Jurkat, Clone E6-1 (cell line): ENCODE measurements around the gene PITPNC1.

Source experiments
- DNase-seq: peaks from one replicate; pipeline ENCODE4 v3.0.0-alpha.2; 2011; ENCODE audit warnings: low read depth, low spot score
- H3K4me3 ChIP-seq: 2 replicates; pipeline ENCODE4 v1.5.1; 2011; ENCODE audit warnings: mild to moderate bottlenecking, low read length, control low read depth, moderate library complexity

Gene PITPNC1

DNA sequence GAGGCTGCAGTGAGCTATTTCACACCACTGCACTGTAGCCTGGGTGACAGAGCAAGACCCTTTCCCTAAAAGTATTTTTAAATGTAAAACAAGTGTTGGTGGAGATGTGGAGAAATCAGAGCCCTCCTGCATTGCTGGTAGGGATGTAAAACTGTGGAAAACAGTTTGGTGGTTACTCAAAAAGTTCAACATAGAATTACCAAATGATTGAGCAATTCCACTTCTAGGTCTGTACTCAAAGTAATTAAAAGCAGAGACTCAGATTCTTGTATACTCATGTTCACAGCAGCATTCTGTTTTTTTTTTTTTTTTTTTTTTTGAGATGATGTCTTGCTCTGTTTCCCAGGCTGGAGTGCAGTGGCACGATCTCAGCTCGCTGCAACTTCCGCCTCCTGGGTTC, 141.8 kb downstream of the PITPNC1 start:
- no peak for DNase-seq
- H3K4me3 ChIP-seq: no peak overlapping the region

GRCh38 chr17:67519801-67520251, 142.7 kb downstream of the PITPNC1 start:
- DNase-seq: peak; percentile 4
- no peak overlapping the region for H3K4me3 ChIP-seq

GRCh38 chr17:67520252-67520906, 143.3 kb downstream of the PITPNC1 start:
- H3K4me3 ChIP-seq: no peak overlapping the region
- no peak for DNase-seq

DNA sequence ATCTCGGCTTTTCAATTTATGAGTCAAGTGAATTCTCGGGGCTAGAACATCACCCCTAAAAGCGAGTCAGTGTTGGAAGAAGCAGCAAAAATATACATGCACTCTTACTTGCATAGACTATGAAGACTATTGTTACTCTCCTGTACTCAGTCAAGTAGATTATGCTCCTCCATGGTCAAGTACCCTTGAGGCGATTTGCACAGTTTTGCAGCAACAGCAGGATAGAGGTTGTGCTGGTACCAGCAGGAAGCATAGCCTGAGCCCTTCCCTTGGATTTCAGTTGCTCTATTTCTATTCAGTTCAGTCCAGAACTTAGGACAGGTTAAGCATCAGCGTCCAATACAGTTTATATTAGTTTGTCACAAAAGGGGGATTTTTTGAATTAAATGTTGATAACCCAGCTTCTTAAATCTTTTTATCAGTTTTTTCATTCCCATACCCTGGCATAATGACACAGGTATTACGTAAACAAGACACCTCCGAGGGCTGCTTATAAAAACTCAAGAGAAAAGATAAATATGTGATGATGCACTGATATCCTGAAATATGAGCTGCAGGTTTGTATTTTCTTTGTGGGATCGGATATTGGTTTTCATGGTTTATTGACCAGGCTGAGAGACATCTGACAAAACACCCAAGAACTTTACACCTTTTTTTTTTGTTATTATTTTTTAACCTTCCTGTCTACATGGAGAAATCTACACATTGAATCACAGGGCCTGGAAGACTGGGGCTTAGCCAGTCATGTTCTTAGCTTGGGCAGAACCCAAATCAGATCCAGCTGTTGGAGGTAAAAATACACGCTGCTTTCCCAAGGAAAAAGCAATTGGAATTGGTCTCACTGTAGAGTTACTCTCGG, 144.1 kb downstream of the PITPNC1 start:
- no peak for DNase-seq
- H3K4me3 ChIP-seq: no peak overlapping the region

- DNase-seq: no peak
Observed at GRCh38 chr17:67521775-67522069, 144.6 kb downstream of the PITPNC1 start.

DNA sequence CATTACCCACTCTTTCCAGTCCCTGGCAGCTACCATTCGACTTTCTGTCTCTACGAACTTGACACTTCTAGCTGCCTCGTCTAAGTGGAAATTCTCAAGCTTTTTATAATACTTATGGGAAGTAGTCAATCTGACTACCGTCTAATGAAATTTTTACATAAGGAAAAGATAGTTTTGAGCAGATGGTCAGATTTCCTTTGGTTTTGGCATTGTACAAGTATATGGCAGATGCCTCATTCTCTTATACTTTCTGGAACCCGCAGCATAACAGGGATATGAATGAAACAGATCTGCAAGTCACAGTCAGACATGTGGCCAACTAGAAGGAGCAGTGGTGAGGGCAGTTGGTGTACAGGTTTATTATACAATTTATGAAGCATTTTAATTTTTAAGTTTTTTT, 146.0 kb downstream of the PITPNC1 start:
- no peak for DNase-seq
- H3K4me3 ChIP-seq: no peak overlapping the region

More at GRCh38 chr17:67521775-67522069, 144.6 kb downstream of the PITPNC1 start:
- H3K4me3 ChIP-seq: no peak overlapping the region

- no peak for DNase-seq
Observed at GRCh38 chr17:67525239-67526135, 148.4 kb downstream of the PITPNC1 start.

DNA sequence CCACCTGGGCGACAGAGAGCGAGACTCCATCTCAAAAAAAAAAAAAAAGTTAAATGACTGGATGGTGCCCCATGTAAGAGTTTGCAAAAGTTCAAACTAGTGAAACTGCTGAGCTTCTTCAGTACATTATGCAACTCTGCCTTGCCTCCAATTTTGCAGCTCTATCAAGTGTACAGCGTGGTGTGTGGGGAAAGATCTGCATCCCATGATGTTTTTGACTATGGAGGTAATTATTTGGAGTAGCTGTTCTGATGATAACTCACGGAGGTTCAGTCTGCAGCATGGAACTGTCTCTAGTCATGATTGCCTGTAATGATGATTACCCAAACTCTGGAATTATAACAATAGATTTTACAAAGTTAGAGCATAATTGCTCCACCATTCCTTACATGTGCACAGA, 149.6 kb downstream of the PITPNC1 start:
- no peak overlapping the region for H3K4me3 ChIP-seq
- no peak for DNase-seq

More at GRCh38 chr17:67525239-67526135, 148.4 kb downstream of the PITPNC1 start:
- H3K4me3 ChIP-seq: no peak overlapping the region

- no peak for DNase-seq
- H3K4me3 ChIP-seq: no peak overlapping the region
Observed at GRCh38 chr17:67528751-67529436, 151.8 kb downstream of the PITPNC1 start.

- no peak for DNase-seq
- H3K4me3 ChIP-seq: no peak overlapping the region
Observed at GRCh38 chr17:67531291-67531690, 154.2 kb downstream of the PITPNC1 start.

- DNase-seq: no peak
Observed at GRCh38 chr17:67532326-67532871, 155.3 kb downstream of the PITPNC1 start.

GRCh38 chr17:67534941-67535340, 157.9 kb downstream of the PITPNC1 start:
- no peak for DNase-seq
- H3K4me3 ChIP-seq: no peak overlapping the region

More at GRCh38 chr17:67532326-67532871, 155.3 kb downstream of the PITPNC1 start:
- H3K4me3 ChIP-seq: no peak overlapping the region

- H3K4me3 ChIP-seq: no peak overlapping the region
- DNase-seq: no peak
Observed at GRCh38 chr17:67542219-67543114, 165.4 kb downstream of the PITPNC1 start.

GRCh38 chr17:67544364-67544955, 167.4 kb downstream of the PITPNC1 start:
- no peak for DNase-seq
- no peak overlapping the region for H3K4me3 ChIP-seq

- DNase-seq: no peak
- H3K4me3 ChIP-seq: no peak overlapping the region
Observed at GRCh38 chr17:67546578-67547527, 169.8 kb downstream of the PITPNC1 start.

GRCh38 chr17:67548693-67549092, 171.6 kb downstream of the PITPNC1 start:
- H3K4me3 ChIP-seq: no peak overlapping the region
- DNase-seq: no peak
